GM20431 (cell line): ENCODE results near the gene EXOC4.
"Not testable (repeated sequence)": the region's sequence is repeated elsewhere in the genome, so short reads cannot be mapped to it uniquely, and the experiment has no call there.

ENCODE experiments used
- in situ Hi-C: fragments of 300-500 bp; cut with MseI, MboI; formaldehyde crosslinking; loops from one replicate; pipeline ENCODE4 v1.15.0; 2020; ENCODE audit warnings: low sequenced_read_pairs; ENCODE audit not compliant: unreplicated experiment

EXOC4 gene

DNA sequence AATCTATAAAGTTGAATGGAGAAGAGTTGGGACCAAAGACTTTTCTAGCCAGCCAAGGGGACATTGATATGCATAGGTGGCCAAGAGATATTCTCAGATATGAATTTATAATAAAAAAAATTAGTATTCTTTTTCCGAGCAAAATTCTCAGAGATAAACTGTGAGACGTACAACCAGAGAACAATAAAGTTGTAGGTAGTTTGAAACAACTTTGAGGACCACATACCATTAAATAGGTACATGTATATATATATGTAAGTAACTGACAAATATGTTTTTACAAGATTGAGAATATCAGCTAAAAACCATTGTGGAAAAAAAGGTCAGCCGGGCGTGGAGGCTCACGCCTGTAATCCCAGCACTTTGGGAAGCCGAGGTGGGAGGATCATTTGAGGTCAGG is 56.5 kb downstream of the EXOC4 start:
- in situ Hi-C loops = no loop called here

DNA sequence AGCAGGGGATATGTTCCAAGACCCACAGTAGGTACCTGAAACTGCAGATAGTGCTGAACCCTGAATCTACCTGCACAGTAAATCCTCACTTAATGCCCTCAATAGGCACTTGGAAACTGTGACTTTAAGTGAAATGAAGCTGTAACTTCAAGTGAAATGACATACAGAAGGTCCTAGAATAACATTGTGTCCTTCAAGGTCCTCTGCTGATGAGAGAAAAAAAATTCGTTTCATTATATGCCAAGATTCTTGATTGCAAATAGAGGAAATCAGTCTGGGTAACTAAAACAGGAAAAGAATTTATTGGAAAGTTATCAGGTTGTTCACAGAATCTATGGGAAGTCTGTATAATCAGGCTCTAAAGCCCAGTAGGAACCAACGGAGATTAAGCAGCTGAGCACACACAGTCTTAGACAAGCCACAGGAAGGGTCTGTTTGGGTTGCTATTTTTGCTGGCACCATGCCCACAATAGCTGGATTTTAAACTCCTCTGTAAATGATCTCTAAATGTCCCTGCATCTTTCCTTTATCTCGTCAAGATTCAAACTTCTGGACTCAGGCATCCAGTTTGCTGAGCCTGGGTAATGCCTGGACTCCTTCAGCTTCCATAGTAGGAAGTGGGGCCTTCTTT is 57.5 kb downstream of the EXOC4 start:
- in situ Hi-C loops = no loop called here

DNA sequence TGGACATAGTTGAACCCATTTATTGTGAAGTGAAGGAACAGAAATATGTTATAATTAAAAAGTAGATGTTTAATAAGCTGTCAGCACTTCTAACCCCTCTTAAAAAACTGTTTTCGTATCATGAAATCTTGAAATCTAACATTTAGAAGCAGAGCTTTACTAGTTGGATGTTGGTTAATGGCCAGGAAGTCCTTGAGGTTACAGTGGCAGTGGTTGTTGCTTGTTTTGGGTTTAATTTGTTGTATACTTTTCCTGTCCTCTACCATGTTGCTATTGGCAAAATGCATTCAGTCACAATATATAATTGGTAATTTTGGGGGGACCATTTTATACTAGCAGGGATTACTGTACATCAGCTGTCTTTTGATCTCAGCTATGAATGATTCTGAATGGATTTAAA is 60.7 kb downstream of the EXOC4 start:
- in situ Hi-C loops = no loop called here

DNA sequence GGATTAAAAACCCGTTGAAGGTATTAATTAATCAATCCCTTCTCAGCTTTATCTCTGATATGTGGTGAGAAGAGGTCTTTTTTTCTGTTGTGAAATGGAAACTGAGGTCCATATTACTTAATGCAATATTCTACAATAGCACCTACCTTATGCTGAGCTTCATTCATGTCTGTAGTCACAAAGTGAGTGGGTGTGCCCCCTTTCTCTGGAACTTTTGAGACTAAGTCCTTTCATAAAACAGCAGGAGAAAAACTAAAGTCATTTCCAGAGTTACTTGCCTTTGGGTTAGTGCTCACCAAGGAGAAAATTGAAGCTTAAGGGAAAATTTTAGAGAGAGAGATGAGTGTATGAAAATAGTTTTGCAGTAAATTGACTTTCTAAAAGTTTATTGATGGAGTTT is 61.2 kb downstream of the EXOC4 start:
- in situ Hi-C loops = no loop called here

DNA sequence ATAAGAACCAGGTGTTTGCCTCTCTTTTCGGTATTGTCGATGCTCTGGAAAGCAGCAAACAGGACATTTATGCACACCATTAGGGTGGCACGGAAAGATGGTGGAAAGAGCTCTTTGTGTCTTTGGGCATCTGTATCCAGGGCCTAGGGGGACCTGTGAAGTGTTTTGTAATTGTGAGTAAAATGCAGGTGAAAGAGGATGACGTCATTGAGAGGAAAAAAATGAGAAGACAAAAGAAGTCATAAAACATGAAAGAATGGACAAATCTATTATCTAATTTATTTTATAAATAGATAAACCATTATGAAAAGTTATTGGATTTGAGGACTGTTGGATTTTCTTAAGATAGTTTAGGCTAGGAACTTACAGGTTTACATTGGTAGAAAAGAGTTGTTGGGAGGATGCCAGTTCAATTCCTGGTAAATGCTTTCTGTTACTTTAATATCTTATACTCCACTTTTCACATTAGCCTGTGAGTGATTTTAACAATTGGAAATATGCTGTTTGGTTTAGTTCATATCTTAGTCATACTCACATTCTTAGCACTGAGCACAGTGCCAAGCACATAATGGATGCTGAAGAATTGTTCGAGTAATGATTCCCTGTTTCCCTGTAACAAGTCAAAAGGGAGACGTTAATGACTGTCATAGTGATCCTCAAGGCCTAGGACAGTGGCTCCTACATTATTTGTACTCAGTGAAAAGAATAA is 62.6 kb downstream of the EXOC4 start:
- in situ Hi-C loops = no loop called here

DNA sequence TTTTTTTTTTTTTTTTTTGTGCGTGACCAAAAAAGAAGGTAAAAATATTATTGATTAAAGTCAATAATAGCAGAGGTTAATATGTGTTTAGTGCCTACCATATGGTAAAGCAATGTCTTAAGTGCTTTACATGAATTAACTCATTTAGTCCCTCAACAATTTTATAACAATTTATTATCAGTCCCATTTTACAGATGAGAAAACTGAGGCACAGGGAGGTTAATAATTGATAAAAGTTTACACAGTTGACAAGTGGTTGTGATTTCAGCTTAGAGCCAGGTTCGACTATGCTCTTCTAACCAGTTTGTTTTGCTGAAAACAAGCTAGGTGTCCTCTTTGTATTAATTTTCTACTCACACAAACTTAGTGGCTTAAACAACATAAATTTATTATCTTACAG is 67.0 kb downstream of the EXOC4 start:
- in situ Hi-C loops = no loop called here

DNA sequence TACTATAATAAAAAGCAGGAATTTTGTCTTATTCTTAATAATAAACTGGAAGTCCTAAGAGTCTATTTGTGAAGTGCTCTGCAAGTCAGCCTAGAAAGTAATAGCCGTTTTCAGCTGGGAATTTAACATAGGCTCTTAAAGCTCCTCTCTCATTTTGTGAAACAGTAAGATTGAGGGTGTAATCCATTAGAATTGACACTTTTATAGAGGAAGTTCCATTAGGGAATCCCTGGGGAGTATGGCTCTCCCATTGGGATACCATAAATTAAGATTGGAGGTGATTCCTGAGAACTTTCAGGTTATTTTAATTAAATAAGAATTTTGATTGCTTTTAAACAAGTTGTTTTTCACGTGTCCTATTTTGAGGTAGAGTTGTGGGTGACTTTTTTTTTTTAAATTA is 68.0 kb downstream of the EXOC4 start:
- in situ Hi-C loops = no loop called here

DNA sequence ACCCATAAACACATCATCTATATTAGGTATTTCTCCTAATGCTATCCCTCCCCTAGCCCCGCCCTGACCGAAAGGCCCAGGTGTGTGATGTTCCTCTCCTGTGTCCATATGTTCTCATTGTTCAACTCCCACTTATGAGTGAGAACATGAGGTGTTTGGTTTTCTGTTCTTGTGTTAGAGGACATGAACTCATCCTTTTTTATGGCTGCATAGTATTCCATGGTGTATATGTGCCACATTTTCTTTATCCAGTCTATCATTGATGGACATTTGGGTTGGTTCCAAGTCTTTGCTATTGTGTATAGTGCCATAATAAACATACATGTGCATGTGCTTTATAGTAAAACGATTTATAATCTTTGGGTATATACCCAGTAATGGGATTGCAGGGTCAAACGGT is 68.5 kb downstream of the EXOC4 start:
- in situ Hi-C loops = not testable (repeated sequence)

DNA sequence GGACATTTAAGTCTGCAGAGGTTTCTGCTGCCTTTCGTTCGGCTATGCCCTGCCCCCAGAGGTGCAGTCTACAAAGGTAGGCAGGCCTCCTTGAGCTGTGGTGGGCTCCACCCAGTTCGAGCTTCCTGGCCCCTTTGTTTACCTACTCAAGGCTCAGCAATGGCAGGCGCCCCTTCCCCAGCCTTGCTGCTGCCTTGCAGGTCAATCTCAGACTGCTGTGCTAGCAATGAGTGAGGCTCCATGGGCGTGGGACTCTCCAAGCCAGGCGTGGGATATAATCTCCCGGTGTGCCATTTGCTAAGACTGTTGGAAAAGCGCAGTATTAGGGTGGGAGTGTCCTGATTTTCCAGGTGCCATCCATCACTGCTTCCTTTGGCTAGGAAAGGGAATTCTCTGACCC is 73.9 kb downstream of the EXOC4 start:
- in situ Hi-C loops = not testable (repeated sequence)

DNA sequence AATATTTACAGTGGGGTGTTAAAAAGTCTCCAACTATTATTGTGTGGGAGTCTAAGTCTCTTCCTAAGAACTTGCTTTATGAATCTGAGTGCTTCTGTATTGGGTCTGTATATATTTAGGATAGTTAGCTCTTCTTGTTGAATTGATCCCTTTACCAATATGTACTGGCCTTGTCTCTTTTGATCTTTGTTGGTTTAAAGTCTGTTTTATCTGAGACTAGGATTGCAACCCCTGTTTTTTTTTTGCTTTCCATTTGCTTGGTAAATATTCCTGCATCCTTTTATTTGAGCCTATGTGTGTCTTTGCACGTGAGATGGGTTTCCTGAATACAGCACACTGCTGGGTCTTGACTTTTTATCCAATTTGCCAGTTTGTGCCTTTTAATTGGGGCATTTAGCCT is 75.1 kb downstream of the EXOC4 start:
- in situ Hi-C loops = not testable (repeated sequence)

DNA sequence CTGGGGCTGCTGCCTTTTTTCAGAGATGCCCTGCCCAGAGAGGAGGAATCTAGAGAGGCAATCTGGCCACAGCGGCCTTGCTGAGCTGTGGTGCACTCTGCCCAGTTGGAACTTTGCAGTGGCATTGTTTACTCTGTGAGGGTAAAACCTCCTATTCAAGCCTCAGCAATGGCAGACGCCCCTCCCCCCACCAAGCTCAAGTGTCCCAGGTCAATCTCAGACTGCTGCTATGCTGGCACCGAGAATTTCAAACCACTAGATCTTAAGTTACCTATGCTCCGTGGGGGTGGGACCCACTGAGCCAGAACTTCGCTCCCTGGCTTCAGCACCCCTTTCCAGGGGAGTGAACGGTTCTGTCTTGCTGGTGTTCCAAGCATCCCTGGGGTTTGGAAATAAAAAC is 77.2 kb downstream of the EXOC4 start:
- in situ Hi-C loops = no loop called here

DNA sequence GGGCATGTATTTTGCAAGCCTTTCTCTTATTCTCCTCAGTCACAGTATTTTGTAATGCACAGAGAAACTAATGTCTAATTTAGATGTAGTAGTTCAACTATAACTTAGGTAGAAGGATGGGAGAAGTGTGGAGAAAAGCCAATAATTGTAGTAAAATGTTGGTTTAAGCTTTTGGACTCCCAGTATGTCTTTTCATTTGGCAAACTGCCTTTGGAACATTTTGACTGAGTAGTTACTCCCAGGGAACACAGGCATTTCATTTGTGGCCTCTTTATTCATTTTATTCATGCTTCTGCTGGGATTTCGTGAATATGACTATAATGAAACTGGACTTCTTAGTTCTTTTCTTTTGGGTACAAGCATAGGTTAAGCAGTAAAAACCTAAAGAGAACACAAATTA is 79.0 kb downstream of the EXOC4 start:
- in situ Hi-C loops = no loop called here

DNA sequence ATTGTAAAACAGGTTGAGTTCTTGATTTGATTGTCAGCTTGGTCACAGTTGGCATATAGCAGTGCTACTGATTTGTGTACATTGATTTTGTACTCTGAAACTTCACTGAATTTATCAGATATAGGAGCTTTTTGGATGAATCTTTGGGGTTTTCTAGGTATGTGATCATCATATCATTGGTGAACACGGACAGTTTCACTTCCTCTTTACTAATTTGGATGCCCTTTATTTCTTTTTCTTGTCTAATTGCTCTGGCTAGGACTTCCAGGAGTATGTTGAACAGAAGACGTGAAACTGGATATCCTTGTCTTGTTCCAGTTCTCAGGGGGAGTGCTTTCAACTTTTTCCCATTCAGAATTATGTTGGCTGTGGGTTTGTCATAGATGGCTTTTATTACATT is 86.9 kb downstream of the EXOC4 start:
- in situ Hi-C loops = no loop called here

DNA sequence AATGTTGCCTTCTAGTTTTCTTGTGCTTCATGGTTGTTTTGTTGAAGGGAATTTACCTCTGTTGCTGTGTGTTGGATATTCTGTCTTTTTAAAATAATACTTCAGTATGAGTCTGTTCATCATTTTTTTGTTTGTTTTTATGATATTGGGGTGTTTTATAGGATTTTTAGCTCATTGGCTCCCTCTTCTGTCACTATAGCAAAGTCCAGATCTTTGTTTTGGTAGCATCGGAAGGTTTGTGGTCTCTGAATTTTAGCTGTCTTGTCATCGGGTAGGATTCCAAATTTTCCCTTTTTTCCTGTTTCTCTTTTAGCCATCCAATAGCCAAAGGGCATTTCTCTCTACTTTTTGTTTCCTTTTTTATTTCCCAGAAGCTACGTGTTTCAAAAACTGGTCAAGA is 91.4 kb downstream of the EXOC4 start:
- in situ Hi-C loops = no loop called here

DNA sequence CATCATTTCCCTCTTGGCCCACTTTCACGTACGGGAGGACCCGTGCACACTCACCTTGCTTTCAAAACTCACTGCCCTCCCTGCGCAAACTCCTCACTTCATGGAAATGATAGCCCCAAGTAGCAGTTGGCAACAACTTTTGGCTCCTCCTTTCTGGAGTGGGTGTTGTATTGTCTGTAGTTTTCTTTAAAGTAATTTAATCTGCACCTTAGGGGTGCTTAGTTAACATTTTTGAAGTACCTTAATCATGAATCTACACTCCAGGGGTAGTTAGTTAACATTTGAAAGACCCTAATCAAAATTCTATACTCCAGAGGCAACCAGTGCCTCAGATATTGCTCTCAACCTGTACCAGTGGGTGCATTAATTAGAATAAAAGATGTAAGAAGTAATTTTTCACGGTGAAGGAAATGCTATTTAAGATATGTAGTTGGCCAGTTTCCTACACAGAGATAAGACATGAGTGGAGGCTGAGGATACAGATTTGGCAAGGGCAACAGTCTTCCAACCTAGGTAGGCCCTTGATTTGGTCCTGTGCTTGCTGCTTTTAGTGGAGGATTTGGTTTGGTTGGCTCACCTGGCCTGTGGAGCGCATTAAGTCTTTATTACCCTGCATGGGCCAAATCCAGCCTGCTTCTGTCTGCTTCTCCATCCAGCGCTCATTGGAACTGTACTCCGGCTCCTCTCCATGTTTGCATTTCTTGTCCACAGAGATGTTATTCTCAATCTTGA is 93.0 kb downstream of the EXOC4 start:
- in situ Hi-C loops = no loop called here

DNA sequence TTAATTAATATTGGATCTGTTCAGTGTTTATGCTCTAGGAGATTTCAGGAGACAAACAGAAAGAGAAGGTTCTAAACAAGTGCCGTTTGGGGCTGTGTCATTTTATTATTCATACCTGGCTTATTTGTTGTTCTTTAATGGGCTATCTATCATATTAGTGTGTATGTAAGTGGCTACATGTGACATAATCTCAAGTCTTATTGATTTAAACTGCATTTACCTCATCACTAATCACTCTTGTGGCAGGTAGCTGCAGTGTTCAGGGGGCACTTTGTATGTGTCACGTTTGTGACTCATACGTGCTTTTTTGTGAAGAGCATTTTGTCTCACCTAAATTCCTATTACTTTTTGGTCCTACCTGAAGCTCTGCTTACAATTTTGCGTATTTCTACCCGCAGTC is 95.4 kb downstream of the EXOC4 start:
- in situ Hi-C loops = no loop called here

DNA sequence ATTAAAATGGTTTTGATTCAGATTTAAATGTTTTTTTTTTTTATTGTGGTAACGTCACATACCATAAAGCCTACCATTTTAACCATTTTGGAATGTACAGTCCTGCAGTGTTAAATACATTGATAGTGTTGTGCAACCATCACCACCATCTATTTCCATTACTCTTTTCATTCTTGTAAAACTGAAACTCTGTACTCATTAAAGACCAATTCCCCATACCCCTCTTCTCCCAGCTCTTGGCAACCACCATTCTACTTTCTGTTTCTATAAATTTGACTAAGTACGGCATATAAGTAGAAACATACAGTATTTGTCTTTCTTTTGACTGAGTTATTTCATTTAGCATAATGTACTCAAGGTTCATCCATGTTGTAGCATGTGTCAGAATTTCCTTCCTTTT is 96.2 kb downstream of the EXOC4 start:
- in situ Hi-C loops = no loop called here

DNA sequence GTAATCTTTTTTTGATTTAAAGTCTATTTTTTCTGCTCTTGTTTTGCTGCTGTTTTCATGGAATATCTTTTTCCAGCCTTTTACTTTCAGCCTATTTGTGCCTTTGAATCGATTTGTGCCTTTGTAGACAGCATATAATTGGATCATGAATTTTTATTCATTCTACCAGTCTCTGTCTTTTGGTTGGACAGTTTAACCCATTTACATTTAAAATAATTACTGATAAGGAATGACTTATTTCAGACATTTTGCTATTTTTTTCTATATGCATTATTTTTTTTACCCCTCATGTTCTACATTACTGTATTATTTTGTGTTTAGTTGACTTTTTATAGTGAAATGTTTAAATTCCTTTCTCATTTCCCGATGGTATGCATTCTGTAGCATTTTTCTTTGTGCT is 99.6 kb downstream of the EXOC4 start:
- in situ Hi-C loops = no loop called here

DNA sequence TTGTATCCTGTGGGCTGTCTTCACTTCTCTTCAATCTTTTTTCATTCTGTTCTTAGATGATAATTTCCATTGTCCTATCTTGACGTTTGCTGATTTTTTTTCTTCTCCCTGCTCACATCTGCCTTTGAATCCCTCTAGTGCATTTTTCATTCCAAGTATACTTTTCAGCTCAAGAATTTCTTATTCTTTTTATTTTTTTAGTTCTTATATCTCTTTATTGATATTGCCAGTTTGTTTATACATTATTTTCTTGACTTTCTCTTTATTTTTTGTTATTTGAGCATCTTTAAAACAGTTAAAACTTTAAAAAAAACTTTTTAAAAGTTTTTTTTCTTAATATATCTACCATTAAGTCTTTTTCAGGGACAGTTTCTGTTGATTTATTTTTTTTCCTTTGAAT is 100.9 kb downstream of the EXOC4 start:
- in situ Hi-C loops = no loop called here

DNA sequence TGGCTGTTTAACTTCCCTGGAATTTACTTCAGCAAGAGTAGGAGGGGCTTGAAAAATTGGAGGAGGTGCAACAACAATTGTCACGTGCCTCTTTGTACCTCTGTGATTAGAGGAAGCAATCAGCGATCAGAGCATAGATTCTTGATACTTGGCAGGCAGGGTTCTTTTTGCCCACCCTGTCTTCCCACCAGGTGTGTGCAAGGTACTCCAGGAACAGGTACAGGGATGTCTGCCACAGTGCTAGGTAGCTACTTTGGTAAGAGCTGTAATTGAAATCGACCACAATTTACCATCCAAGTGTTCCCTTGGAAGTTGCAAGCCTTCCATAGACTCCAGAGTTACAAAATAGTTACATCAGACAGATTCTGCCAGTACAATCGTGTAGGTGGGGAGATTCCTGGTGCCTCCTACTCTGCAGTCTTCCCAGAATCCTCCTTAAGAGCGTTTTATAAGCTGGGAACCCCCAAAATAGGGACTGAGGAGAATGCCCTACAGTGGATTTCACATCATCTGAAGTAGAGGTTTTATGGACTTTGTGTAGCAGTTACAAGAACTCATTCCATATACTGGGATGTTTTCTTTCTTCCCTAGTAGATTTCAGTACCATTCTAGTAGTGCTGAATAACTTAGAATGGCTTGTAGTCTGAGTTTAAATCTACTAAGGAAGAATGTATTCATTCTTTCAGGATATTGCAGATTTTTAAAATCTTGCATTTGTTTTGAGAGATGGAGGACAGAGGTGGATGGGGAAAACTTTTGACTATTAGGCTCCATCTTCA is 101.9 kb downstream of the EXOC4 start:
- in situ Hi-C loops = no loop called here

DNA sequence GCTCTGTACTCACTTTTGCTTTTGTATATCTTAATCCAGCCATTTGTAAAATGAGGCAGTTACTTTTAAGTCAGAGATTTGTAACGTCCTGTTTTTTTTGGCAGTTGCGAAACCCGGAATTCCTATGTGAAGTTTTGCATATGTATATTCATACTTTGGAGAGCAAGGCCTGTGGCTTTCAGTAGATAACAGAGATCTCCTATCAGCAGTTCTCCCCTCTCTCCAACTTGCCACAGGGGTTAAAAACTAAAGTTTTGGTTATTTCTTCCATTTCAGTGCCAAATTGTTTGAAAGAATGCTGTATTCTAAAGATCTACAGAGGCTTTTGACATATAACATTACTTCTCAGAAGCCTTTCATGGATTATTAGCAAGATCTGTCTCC is 102.4 kb downstream of the EXOC4 start:
- in situ Hi-C loops = no loop called here
